Uterus (tissue), 4 donors: ENCODE results near the gene DENND4C. TPM values are rescaled to one million over a fixed set of nuclear protein-coding genes. Genes with fewer than 3 reads are reported as not detected.

Experiments
- DNase-seq, 2 donors: peaks; one replicate each; pipeline ENCODE4 v3.0.0-alpha.2; 2019 to 2020
- H3K27ac ChIP-seq, 2 donors: fragments of 200-600 bp; sonication (generic); 1 replicate in 1 of 2; 2 replicates in 1 of 2; pipeline ENCODE4 v1.5.1; 2016 to 2018
- H3K27me3 ChIP-seq, 2 donors: fragments of 200-600 bp; sonication (generic); one replicate each; pipeline ENCODE4 v1.5.1; 2018 to 2019; ENCODE audit warnings: control low read depth in 1 of 2
- H3K36me3 ChIP-seq, 2 donors: fragments of 200-600 bp; sonication (generic); one replicate each; pipeline ENCODE4 v1.5.1; 2019; ENCODE audit warnings: control low read depth in 1 of 2
- H3K4me1 ChIP-seq, 2 donors: fragments of 200-600 bp; sonication (generic); one replicate each; pipeline ENCODE4 v1.5.1; 2018 to 2019; ENCODE audit warnings: control low read depth in 1 of 2
- H3K4me3 ChIP-seq, 2 donors: fragments of 200-600 bp; sonication (generic); 1 replicate in 1 of 2; 2 replicates in 1 of 2; pipeline ENCODE4 v1.5.1; 2018 to 2019; ENCODE audit warnings: mild to moderate bottlenecking in 1 of 2
- H3K9me3 ChIP-seq, 2 donors: fragments of 200-600 bp; sonication (generic); one replicate each; pipeline ENCODE4 v1.5.1; 2019; ENCODE audit warnings: control low read depth in 1 of 2
- POLR2A ChIP-seq, 2 donors: fragments of 450-650 bp; IDR thresholded peaks; one replicate each; pipeline ENCODE4 v1.6.1; 2016; ENCODE audit warnings: antibody characterized with exemption in 2 of 2, mild to moderate bottlenecking in 1 of 2, moderate library complexity in 1 of 2
- intact Hi-C: fragments of 100-400 bp; cut with DNase I; formaldehyde crosslinking; loops from one replicate; pipeline ENCODE4 v1.15.1; 2023; ENCODE audit warnings: low total_unique reads
- total RNA-seq, 4 donors: library from RNA; depleted of rRNA in 3 of 4; stranded (reverse); fragments of >200 nt in 3 of 4; gene quantifications; one replicate each; pipeline versions ENCODE4 v1.1.0 to v1.2.4, GENCODE V29; 2014 to 2023
- TF ChIP-seq, protein P1 (sequence below), 4 experiments: fragments of 200-600 bp in 2 of 4; fragments of 450-650 bp in 2 of 4; sonication (generic) in 2 of 4; IDR thresholded peaks; one replicate each; pipeline ENCODE4 v1.5.1; 2016 to 2019; ENCODE audit warnings: antibody characterized with exemption in 4 of 4, mild to moderate bottlenecking in 2 of 4, moderate library complexity in 1 of 4
- donor health status: DM: yes; HTN: yes; CAD: no.

The DENND4C gene
- total RNA-seq, result 100 to 1,000 TPM; 101 to 161 (median 133) TPM

DNA sequence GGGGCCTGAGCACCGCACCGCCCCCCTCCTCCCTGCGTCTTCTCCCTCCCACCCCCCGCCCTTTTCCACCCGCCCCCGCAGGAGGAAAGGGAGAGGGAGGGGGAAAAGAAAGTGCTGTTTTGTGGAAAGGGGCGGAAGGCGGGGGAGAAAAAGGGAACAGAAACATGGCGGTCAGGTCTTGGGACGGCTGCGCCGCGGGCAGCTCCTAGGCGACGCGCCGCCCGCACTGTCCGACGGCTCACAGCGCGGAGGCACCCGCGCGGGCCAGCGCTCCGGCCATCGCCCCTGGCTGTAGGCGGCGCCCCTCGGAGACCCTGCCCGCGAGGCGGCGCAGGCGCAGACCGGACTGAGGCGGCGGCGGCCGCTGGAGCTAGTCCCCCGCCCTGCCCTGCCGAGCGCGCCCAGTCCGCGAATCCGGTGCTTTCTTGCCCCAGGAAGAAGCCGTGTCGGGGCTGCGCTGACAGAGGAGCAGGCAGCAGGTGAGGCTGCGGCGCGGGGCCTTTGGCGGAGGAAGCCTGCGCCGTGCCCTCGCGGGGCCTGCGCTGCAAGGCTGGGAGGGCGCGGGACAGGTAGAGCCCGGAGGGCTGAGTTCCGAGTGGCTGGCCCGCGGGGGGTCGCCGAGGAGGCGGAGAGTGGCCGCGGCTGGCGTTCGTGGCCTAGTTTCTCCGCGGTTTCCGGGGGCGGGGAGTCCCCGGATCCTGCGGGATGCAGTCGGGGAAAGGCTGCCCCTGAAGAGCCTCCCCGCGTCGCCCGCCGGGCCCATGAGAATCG, at the start of gene DENND4C:
Gene DENND4C, plus strand, starts transcription at position 339 of the 771 bp plus-strand sequence. CDS start 45,482 bp downstream, outside the sequence.
- intact Hi-C loops, result no loop called here
- H3K36me3 ChIP-seq, result no peaks in the 10 kb centered on the region
- DNase-seq, result peak; percentile 82 to 85

DNA sequence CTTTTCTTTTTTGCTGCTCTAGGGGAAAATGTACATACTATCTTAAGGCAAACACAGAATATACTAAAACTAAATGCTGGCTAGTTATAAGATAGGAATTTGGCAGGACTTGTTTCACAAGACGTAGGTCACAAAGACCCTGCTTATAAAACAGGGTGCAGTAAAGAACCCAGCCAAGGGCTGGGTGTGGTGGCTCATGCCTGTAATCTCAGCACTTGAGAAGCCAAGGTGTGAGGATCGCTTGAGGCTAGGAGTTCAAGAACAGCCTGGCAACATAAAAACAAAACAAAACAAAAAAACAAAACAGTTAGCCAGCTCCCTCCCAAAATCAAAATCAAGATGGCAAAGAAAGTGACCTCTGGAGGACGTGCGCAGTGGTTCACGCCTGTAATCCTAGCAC, 49.5 kb upstream of the DENND4C start:
- intact Hi-C loops, result no loop called here
- no peaks in the 10 kb centered on the region for H3K36me3 ChIP-seq
- TF ChIP-seq POLR2A (IDR thresholded peaks at IDR 0.05), result no peak
- TF ChIP-seq, protein P1, sequence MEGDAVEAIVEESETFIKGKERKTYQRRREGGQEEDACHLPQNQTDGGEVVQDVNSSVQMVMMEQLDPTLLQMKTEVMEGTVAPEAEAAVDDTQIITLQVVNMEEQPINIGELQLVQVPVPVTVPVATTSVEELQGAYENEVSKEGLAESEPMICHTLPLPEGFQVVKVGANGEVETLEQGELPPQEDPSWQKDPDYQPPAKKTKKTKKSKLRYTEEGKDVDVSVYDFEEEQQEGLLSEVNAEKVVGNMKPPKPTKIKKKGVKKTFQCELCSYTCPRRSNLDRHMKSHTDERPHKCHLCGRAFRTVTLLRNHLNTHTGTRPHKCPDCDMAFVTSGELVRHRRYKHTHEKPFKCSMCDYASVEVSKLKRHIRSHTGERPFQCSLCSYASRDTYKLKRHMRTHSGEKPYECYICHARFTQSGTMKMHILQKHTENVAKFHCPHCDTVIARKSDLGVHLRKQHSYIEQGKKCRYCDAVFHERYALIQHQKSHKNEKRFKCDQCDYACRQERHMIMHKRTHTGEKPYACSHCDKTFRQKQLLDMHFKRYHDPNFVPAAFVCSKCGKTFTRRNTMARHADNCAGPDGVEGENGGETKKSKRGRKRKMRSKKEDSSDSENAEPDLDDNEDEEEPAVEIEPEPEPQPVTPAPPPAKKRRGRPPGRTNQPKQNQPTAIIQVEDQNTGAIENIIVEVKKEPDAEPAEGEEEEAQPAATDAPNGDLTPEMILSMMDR (IDR thresholded peaks at IDR 0.05), result no peak
- H3K27ac ChIP-seq, result peak overlapping the region in 1 of 2 donors; percentile 91
- no peak for DNase-seq
- H3K4me3 ChIP-seq, result no peak overlapping the region
- no peaks in the 10 kb centered on the region for H3K27me3 ChIP-seq
- no peaks in the 10 kb centered on the region for H3K9me3 ChIP-seq
- peaks cover 14 to 18% of the 10 kb centered on the region in 2 donors for H3K4me1 ChIP-seq

More for the DNA sequence above, at the start of gene DENND4C:
- TF ChIP-seq POLR2A (IDR thresholded peaks at IDR 0.05), result peak; percentile 71 to 85
- TF ChIP-seq, protein P1 (IDR thresholded peaks at IDR 0.05), result peak in 3 of 4 experiments; percentile 10 to 39 (median 29)
- Histone ChIP-seq H3K27ac (peak within 1 kb of the TSS; percentile 95 to 96), H3K4me1 (no peaks in the 10 kb centered on the region), H3K27me3 (no peaks in the 10 kb centered on the region), H3K4me3 (peak within 1 kb of the TSS; percentile 62 to 91), H3K9me3 (no peaks in the 10 kb centered on the region)

DNA sequence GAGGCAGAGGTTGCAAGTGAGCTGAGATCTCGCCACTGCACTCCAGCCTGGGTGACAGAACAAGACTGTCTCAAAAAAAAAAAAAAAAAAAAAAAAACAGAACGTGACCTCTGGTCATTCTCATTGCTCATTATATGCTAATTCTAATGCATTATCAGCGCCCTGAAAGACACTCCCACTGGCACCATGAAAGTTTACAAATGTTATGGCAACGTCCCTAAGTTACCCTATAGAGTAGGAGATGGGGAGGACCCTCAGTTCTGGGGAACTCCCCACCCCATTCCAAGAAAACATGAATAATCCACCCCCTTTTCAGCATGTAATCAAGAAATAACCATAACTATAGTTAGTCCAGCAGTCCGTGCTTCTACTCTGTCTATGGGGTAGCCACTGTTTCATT, 48.9 kb upstream of the DENND4C start:
- Histone ChIP-seq H3K27ac (peak overlapping the region; percentile 91 to 97), H3K4me3 (no peak overlapping the region), H3K4me1 (peaks cover 14 to 18% of the 10 kb centered on the region in 2 donors), H3K27me3 (no peaks in the 10 kb centered on the region), H3K36me3 (no peaks in the 10 kb centered on the region), H3K9me3 (no peaks in the 10 kb centered on the region)
- TF ChIP-seq POLR2A (IDR thresholded peaks at IDR 0.05), result no peak
- TF ChIP-seq, protein P1 (IDR thresholded peaks at IDR 0.05), result no peak
- intact Hi-C loops, result no loop called here
- DNase-seq, result no peak

DNA sequence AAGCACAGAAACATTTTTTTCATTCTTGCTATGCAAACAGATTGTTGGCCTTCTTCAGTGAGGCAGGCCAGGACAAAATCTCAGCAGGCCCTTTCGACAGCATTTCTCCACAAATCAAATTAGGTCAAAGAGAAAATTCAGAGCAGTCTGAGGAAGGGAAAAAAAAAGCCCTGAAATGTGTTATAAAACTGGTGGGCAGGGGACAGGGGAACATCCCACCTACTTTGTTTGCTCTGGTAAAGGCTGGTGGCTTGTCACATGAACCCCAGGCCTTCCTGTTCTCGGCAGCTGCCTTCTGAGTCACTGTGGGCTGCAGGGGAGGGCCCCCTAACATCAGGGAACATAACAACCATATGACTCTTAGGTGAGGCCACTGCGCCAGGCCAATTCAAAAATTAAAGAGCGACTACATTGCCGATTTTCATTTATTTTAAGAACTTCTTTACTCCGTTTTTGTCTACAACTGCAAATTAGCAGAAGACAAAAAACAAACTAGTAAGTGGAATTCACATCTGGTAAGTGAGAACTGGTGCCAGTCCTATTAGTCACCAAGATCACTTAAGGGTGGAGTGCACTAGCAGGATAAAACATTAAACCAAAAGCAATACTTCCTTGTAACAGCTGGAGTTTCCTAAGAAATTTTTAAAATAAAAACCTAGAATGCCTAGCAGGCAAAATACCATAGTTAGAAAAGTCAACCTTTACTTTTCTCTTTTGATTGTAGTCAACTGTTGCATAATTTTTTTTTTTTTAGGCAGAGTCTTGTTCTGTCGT, 46.2 kb upstream of the DENND4C start:
- peaks cover 14 to 18% of the 10 kb centered on the region in 2 donors for H3K4me1 ChIP-seq
- no peaks in the 10 kb centered on the region for H3K27me3 ChIP-seq
- no peak overlapping the region for H3K4me3 ChIP-seq
- H3K36me3 ChIP-seq, result no peaks in the 10 kb centered on the region
- no peaks in the 10 kb centered on the region for H3K9me3 ChIP-seq
- TF ChIP-seq, protein P1 (IDR thresholded peaks at IDR 0.05), result no peak
- TF ChIP-seq POLR2A (IDR thresholded peaks at IDR 0.05), result peak in 1 of 2 donors; percentile 23
- intact Hi-C loops, result no loop called here
- peak overlapping the region; percentile 91 to 97 for H3K27ac ChIP-seq
- DNase-seq, result peak; percentile 76 to 89

DNA sequence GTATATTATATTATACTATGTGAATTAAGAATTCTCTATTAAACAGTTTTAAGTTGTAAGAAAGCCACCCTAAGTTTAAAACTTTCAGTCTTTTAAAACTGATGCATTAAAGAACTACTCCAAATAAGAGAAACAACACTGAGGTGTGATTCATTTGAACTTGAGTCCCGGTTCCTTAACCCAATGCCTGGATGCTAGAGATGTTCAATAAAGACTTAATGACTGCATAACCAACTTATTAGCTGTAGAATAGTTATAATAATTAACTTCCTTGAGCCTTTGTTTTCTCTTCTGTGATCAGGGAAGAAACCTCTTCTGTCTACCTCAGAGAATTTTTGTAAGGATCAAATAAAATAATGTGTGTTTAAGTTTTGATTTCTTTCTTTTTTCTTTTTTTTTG, 45.3 kb upstream of the DENND4C start:
- TF ChIP-seq POLR2A (IDR thresholded peaks at IDR 0.05), result no peak
- TF ChIP-seq, protein P1 (IDR thresholded peaks at IDR 0.05), result no peak
- no peaks in the 10 kb centered on the region for H3K9me3 ChIP-seq
- peaks cover 14 to 18% of the 10 kb centered on the region in 2 donors for H3K4me1 ChIP-seq
- no peak overlapping the region for H3K4me3 ChIP-seq
- DNase-seq, result no peak
- intact Hi-C loops, result no loop called here
- H3K27ac ChIP-seq, result peak overlapping the region; percentile 91 to 97
- H3K27me3 ChIP-seq, result no peaks in the 10 kb centered on the region
- no peaks in the 10 kb centered on the region for H3K36me3 ChIP-seq
